ENCODE measurements around the gene AGBL1.

DNA sequence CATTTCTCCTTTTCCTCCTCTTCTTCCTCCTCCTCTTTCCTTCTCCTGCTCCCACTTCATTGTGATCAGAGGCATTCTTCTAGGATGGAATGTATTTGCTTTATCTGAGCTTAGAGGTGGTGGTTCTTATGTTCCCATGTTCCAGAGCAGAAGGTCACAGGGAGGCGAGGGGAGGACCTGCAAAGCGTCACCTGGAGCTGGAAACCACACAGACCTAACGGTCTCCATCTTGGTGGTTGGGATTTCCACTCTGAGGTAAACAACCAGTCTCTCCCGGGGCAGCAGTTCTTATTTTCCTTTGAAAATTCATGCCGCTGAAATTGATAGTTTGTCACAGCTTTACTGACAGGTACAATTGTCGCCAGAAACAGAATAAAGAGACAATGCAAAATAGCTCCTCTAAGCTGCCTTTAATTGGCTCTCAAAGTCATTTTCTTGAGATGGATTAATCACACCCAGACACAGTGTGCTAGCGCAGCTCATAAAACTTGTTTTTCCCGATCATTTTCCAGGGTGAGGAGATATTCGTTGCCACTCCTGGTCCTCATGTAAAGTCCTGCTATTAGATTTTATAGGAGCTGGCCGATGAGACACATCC, 16.9 kb upstream of the AGBL1 start:
- TF ChIP-seq, protein P1, sequence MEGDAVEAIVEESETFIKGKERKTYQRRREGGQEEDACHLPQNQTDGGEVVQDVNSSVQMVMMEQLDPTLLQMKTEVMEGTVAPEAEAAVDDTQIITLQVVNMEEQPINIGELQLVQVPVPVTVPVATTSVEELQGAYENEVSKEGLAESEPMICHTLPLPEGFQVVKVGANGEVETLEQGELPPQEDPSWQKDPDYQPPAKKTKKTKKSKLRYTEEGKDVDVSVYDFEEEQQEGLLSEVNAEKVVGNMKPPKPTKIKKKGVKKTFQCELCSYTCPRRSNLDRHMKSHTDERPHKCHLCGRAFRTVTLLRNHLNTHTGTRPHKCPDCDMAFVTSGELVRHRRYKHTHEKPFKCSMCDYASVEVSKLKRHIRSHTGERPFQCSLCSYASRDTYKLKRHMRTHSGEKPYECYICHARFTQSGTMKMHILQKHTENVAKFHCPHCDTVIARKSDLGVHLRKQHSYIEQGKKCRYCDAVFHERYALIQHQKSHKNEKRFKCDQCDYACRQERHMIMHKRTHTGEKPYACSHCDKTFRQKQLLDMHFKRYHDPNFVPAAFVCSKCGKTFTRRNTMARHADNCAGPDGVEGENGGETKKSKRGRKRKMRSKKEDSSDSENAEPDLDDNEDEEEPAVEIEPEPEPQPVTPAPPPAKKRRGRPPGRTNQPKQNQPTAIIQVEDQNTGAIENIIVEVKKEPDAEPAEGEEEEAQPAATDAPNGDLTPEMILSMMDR (IDR thresholded peaks at IDR 0.05) = no peak
- TF ChIP-seq EZH2phosphoT487 (IDR thresholded peaks at IDR 0.05) (no peak), EZH2 (IDR thresholded peaks at IDR 0.05) (no peak)

All from neural progenitor cell (in vitro differentiated cells).